GM21390 (cell line): Measurements from ENCODE around the gene ARGLU1.
"Not testable (repeated sequence)": the region's sequence is repeated elsewhere in the genome, so short reads cannot be mapped to it uniquely, and the experiment has no call there.

Experiments used
- ATAC-seq: cut with Tn5 transposase; IDR thresholded peaks from one replicate; pipeline ENCODE4 v1.9.1; 2021; ENCODE audit not compliant: unreplicated experiment

The ARGLU1 gene

GRCh38 chr13:106567474-106568298 is at the start of gene ARGLU1:
ARGLU1 (minus strand) TSS chr13:106568137; CDS start chr13:106567919, 218 bp downstream.
- ATAC-seq, result peak; percentile 64

- ATAC-seq, result no peak
Measured at GRCh38 chr13:106617561-106617960, 49.6 kb upstream of the ARGLU1 start.

GRCh38 chr13:106616729-106617128 is 48.8 kb upstream of the ARGLU1 start:
- no peak for ATAC-seq

GRCh38 chr13:106614874-106615273 is 46.9 kb upstream of the ARGLU1 start:
- ATAC-seq, result no peak

- no peak for ATAC-seq
Measured at GRCh38 chr13:106612688-106613087, 44.8 kb upstream of the ARGLU1 start.

GRCh38 chr13:106610486-106610885 is 42.5 kb upstream of the ARGLU1 start:
- no peak for ATAC-seq

GRCh38 chr13:106609116-106609515 is 41.2 kb upstream of the ARGLU1 start:
- no peak for ATAC-seq

- ATAC-seq, result no peak
Measured at GRCh38 chr13:106603546-106603945, 35.6 kb upstream of the ARGLU1 start.

- ATAC-seq, result no peak
Measured at GRCh38 chr13:106602178-106602577, 34.2 kb upstream of the ARGLU1 start.

GRCh38 chr13:106601489-106601888 is 33.6 kb upstream of the ARGLU1 start:
- no peak for ATAC-seq

GRCh38 chr13:106600798-106601135 is 32.8 kb upstream of the ARGLU1 start:
- not testable (repeated sequence) for ATAC-seq

- no peak for ATAC-seq
Measured at GRCh38 chr13:106599875-106600797, 32.2 kb upstream of the ARGLU1 start.

- ATAC-seq, result no peak
Measured at GRCh38 chr13:106597749-106598395, 29.9 kb upstream of the ARGLU1 start.

GRCh38 chr13:106597186-106597585 is 29.2 kb upstream of the ARGLU1 start:
- ATAC-seq, result no peak

- no peak for ATAC-seq
Measured at GRCh38 chr13:106596275-106596937, 28.5 kb upstream of the ARGLU1 start.

- no peak for ATAC-seq
Measured at GRCh38 chr13:106595625-106596024, 27.7 kb upstream of the ARGLU1 start.

GRCh38 chr13:106594980-106595379 is 27.0 kb upstream of the ARGLU1 start:
- no peak for ATAC-seq

- no peak for ATAC-seq
Measured at GRCh38 chr13:106593132-106593531, 25.2 kb upstream of the ARGLU1 start.

GRCh38 chr13:106591299-106591698 is 23.4 kb upstream of the ARGLU1 start:
- no peak for ATAC-seq

- ATAC-seq, result no peak
Measured at GRCh38 chr13:106589716-106590115, 21.8 kb upstream of the ARGLU1 start.

- ATAC-seq, result no peak
Measured at GRCh38 chr13:106588367-106588766, 20.4 kb upstream of the ARGLU1 start.
